Measurements from ENCODE around the gene TRNP1.

DNA sequence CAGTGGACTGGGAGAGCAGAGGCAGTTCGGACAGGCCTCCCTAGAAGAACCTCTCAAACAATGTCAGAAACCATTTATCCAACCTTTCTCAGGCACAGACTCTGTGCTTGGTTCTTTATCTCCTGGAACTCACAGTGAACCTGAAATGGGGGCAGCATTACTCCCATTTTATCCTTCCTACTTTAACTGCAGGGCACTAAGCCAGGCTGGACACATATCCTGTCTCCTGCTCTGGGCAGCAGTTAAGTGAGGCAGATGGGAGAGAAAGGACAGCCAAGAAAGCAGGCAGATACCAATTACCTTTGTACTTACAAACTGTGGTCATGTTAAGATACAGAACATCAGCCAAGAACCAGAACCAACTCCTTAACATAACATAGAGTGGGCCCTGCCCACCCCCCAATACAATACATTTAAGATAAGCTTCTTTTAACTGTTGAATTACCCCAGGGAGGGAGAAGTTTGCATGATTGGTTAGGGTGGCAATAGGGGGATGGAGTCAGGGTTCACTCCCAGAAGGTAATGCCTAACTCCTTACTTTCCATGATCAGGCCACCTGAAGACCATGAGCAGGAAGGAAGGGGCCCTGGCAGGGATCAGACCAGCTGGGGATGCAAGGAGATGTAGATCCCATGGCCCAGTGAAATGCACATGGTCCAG is 44.1 kb upstream of the TRNP1 start:
- no peak for TF ChIP-seq POLR2A (IDR thresholded peaks at IDR 0.05)
- TF ChIP-seq, protein P1, sequence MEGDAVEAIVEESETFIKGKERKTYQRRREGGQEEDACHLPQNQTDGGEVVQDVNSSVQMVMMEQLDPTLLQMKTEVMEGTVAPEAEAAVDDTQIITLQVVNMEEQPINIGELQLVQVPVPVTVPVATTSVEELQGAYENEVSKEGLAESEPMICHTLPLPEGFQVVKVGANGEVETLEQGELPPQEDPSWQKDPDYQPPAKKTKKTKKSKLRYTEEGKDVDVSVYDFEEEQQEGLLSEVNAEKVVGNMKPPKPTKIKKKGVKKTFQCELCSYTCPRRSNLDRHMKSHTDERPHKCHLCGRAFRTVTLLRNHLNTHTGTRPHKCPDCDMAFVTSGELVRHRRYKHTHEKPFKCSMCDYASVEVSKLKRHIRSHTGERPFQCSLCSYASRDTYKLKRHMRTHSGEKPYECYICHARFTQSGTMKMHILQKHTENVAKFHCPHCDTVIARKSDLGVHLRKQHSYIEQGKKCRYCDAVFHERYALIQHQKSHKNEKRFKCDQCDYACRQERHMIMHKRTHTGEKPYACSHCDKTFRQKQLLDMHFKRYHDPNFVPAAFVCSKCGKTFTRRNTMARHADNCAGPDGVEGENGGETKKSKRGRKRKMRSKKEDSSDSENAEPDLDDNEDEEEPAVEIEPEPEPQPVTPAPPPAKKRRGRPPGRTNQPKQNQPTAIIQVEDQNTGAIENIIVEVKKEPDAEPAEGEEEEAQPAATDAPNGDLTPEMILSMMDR (IDR thresholded peaks at IDR 0.05), result no peak
